Stimulated activated CD4-positive, alpha-beta T cell treated with anti-CD3 and anti-CD28 coated beads, Interleukin-2, amount 100 ng/mL, for 4 hours (primary cell): ENCODE measurements around the gene CCT6A.
"Not testable (repeated sequence)": the region's sequence is repeated elsewhere in the genome, so short reads cannot be mapped to it uniquely, and the experiment has no call there.

Experiments used
- DNase-seq: peaks from one replicate; pipeline ENCODE4 v3.0.0-alpha.2; 2020; ENCODE audit warnings: low read depth

The CCT6A gene

DNA sequence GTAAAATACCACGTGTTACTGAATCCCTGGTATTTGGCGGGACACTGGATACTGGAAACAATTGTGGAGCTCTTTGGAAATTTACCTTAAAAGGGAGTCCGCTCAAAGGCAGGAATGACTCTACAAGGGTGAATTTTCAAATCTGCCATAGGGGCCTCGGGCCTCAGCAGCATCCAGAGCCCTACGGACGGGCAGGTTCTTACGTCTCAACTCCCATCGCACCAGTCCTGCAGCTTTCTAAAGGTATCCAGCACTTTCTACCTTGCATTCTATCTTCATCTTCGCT is 569 bp upstream of the CCT6A start:
- DNase-seq, result no peak

DNA sequence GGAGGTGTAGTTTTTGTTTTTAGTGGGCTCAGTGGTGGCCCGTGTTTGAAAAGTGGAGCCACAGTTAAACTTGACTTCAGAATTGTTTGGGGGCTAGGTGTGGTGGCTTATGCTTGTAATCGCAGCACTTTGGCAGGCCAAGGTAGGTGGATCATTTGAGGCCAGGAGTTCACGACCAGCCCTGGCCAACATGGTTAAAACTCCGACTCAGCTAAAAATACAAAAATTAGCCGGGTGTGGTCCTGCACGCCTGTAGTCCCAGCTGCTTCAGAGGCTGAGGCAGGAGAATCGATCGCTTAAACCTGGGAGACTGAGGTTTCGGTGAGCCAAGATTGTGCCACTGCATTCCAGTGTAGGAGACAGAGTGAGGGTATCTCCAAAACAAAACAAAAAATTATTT is 1.8 kb downstream of the CCT6A start:
- no peak for DNase-seq

- DNase-seq, result no peak
Observed at GRCh38 chr7:56053993-56054392, 2.4 kb downstream of the CCT6A start.

GRCh38 chr7:56062382-56062781 is 10.8 kb downstream of the CCT6A start:
- no peak for DNase-seq

DNA sequence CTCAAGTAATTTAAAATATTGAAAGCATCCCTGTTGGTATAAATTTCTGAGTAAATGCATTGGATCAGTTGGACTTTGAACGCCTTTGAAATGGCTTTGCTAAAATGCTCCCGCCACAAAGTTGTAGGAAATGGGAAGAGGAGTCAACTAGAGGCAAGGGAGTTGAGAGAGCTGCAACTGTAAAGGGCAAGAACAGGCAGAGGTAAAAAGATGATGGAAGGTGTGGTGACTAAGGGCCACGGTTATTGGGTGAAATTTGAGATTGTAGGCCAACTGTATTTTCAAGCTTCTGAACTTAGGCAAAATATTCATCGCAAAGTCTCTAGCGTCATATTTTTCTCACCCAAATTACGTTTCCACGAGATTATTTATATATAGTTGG is 11.9 kb downstream of the CCT6A start:
- DNase-seq, result no peak

GRCh38 chr7:56063882-56064625 is 12.5 kb downstream of the CCT6A start, which contains the start of gene SUMF2:
Gene SUMF2, plus strand, starts transcription at chr7:56064286. Its CDS starts 26 bp downstream, at chr7:56064312.
- DNase-seq, result peak; percentile 85

GRCh38 chr7:56066376-56066775 is 14.8 kb downstream of the CCT6A start:
- DNase-seq, result not testable (repeated sequence)

DNA sequence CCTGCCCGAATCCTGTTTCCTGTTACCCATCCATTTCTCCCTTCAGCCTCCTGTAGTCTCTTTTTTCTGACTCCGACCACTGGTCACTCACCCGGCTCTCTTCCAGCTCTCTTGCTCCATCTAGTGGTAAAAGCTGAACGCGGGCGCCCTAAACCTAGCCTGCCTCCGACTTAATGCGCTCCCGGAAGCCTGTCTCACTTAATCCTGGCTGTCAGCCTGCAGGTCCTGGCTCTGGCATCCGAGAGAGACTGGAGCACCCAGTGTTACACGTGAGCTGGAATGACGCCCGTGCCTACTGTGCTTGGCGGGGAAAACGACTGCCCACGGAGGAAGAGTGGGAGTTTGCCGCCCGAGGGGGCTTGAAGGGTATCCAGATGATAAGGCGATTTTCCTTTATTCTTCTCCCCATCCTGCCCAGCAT is 22.8 kb downstream of the CCT6A start:
- peak; percentile 43 for DNase-seq

DNA sequence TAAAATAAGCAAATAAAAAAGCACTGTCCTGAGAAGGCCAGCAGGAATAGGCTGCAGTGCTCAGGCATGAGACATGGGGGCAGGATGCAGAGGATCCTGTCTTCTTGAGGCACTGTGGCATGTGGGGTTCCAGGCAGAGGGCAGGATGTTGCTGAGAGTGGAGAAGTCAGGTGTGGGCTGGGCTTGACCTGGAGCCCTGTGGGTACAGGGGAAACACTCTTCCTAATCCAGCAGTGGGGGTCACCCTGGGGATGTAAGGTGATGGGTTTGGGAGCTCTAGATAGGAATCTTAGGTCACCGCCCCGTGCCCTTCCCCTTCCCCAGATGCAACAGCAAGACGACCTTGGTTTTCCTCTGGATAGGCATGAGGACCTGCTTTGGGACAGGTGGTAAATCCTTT is 26.1 kb downstream of the CCT6A start:
- no peak for DNase-seq

- no peak for DNase-seq
Observed at GRCh38 chr7:56078196-56078595, 26.6 kb downstream of the CCT6A start.

DNA sequence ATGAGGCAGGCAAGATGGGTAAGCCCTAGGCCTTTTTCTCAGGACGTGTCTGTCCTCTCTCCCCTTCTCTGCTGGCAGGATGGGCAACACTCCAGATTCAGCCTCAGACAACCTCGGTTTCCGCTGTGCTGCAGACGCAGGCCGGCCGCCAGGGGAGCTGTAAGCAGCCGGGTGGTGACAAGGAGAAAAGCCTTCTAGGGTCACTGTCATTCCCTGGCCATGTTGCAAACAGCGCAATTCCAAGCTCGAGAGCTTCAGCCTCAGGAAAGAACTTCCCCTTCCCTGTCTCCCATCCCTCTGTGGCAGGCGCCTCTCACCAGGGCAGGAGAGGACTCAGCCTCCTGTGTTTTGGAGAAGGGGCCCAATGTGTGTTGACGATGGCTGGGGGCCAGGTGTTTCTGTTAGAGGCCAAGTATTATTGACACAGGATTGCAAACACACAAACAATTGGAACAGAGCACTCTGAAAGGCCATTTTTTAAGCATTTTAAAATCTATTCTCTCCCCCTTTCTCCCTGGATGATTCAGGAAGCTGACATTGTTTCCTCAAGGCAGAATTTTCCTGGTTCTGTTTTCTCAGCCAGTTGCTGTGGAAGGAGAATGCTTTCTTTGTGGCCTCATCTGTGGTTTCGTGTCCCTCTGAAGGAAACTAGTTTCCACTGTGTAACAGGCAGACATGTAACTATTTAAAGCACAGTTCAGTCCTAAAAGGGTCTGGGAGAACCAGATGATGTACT is 28.1 kb downstream of the CCT6A start:
- DNase-seq, result no peak

- DNase-seq, result not testable (repeated sequence)
Observed at GRCh38 chr7:56080726-56081435, 29.3 kb downstream of the CCT6A start.

GRCh38 chr7:56081626-56082340 is 30.2 kb downstream of the CCT6A start:
- DNase-seq, result no peak

DNA sequence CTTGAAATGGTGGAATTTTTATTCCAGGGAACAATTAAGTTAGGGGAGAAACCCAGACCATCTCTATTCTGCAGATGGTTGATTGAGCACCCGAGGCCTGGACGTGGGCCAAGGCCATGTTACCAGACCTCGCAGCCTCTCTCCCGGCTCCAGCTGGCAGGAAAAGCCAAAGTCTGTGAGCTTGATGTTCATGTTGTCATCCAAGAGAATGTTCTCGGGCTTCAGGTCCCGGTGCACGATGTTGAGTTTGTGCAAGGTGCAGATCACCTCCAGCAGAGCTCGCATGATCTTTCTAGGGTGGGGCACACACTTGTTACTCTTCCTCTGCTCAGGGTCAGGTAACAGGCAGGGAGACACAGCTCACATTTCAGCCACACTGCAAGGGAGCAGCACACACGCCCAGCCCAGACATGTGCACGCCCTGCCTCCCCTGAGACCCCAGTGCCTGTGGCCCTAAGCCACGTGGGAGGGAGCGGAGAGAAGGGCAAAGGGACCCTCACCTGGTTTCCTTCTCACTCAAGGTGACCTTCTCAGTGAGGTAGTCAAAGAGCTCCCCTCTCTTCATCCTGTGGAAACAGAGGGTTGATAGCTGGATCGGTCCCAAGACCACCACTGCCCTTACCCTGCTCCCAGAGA is 31.7 kb downstream of the CCT6A start:
- no peak for DNase-seq

- DNase-seq, result no peak
Observed at GRCh38 chr7:56086761-56087160, 35.2 kb downstream of the CCT6A start.

- DNase-seq, result no peak
Observed at GRCh38 chr7:56087445-56087844, 35.9 kb downstream of the CCT6A start.

DNA sequence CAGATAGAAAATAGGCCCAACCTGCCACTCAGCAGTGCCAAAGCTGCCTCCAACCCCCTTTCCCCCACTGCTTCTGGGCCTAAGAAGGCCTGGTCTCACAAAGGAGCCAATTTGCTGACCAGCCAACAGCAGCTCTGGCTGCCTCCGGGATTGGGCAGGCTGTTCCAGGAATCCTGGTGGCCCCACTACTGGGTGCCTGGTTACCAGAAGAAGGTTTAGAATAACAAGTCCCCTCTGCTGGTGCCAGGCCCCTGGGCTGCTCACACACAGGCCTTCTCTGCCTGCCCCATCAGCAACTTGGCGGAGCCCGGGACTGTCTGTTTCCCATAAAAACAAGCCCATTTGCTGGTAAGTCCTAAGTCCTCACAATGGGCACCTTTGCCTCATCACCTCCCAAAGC is 40.0 kb downstream of the CCT6A start:
- DNase-seq, result no peak

DNA sequence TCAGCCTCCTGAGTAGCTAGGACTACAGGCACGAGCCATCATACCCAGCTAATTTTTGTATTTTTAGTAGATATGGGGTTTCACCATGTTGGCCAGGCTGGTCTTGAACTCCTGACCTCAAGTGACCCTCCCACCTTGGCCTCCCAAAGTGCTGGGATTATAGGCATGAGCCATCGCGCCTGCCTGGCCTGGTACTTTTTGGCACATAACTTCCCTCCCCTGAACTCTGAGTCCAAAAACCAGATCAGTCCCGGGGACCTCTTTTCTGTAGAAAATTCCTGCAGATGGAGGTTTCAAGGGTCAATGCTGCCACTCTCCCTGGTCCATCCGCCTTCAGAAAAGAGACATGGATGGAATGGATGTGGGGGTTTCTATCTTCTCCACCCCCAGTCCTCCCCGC is 40.8 kb downstream of the CCT6A start:
- DNase-seq, result not testable (repeated sequence)

DNA sequence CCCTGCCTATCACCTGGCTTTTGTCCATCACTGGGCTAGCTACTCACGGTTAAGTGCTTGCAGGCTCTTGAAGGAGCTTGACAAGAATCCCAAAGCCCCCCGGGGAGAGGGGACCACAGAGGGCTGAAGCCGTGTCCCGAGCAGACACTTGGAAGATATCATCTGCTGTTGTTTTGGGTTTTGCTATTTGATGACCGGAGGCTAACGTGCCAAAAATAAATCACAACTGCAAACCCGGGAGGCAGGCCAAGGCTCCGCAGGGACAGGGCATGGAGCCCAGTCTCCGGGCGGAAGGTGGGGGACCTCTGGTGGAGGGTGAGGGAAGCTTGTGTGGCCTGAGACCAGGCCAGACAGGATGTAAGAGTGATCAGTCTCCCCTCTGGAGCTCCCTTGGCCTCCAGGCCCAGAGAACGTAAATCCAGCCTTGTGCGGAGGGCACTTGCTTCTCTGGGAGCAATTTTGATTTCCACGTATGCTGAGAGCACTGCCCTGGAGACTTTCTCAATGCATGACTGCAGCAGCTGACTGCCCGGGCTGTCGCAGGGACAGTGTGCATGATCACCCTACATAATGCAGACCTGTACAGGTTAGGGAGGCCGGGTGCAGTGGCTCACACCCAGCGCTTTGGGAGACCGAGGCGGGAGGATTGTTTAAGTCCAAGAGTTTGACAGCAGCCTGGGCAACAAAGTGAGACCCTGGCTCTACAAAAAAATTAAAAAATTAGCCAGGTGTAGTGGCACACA is 41.4 kb downstream of the CCT6A start, which contains the start of gene PHKG1:
Gene PHKG1, minus strand, starts transcription at position 164 of the 743 bp plus-strand sequence. CDS start 4,011 bp downstream, outside the sequence.
- DNase-seq, result no peak

- DNase-seq, result no peak
Observed at GRCh38 chr7:56097700-56098099, 46.1 kb downstream of the CCT6A start.
